Measurements from ENCODE around the gene TRIM26. TPM values are rescaled to one million over a fixed set of nuclear protein-coding genes. Genes with fewer than 3 reads are reported as not detected.

The TRIM26 gene
- total and polyA plus RNA-seq, 2 of the 13 experiments (the other 11 are each of a cell fraction or from before 2014, with no cell fraction given), result 27.1 to 38.7 TPM

DNA sequence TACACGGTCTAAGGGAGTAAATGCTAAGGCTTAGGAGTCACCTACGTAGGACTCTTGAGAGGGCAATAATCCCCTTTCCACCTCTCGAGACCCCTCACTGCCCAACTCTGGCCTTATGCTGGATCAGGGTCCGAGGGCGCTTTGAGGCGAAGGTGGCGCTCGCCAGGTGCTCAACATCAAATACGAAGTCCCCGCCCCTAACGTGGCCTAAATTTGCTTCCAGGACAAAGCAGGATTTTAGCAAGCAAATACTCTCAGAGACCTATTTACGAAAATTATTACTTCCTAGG is 406 bp upstream of the TRIM26 start (continued):
- TF ChIP-seq, protein P1, sequence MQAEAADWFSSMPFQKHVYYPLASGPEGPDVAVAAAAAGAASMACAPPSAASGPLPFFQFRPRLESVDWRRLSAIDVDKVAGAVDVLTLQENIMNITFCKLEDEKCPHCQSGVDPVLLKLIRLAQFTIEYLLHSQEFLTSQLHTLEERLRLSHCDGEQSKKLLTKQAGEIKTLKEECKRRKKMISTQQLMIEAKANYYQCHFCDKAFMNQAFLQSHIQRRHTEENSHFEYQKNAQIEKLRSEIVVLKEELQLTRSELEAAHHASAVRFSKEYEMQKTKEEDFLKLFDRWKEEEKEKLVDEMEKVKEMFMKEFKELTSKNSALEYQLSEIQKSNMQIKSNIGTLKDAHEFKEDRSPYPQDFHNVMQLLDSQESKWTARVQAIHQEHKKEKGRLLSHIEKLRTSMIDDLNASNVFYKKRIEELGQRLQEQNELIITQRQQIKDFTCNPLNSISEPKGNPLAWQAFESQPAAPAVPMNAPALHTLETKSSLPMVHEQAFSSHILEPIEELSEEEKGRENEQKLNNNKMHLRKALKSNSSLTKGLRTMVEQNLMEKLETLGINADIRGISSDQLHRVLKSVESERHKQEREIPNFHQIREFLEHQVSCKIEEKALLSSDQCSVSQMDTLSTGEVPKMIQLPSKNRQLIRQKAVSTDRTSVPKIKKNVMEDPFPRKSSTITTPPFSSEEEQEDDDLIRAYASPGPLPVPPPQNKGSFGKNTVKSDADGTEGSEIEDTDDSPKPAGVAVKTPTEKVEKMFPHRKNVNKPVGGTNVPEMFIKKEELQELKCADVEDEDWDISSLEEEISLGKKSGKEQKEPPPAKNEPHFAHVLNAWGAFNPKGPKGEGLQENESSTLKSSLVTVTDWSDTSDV (CRISPR knock-in tag; IDR thresholded peaks at IDR 0.05), result no peak; the same call in 1 of the 2 replicates
- TF ChIP-seq, protein P2, sequence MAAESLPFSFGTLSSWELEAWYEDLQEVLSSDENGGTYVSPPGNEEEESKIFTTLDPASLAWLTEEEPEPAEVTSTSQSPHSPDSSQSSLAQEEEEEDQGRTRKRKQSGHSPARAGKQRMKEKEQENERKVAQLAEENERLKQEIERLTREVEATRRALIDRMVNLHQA (CRISPR knock-in tag; IDR thresholded peaks at IDR 0.05), result no peak
- TF ChIP-seq ADNP (CRISPR knock-in tag; IDR thresholded peaks at IDR 0.05), result no peak; the same call in 1 of the 2 replicates
- no peak for TF ChIP-seq PLRG1 (conservative IDR thresholded peaks at IDR 0.05)
- TF ChIP-seq SP2 (CRISPR knock-in tag; IDR thresholded peaks at IDR 0.05), result no peak
- TF ChIP-seq ZNF75D (CRISPR knock-in tag; IDR thresholded peaks at IDR 0.05; ENCODE audit: borderline replicate concordance), result no peak
- no peak for TF ChIP-seq HIVEP1 (CRISPR knock-in tag; IDR thresholded peaks at IDR 0.05)
- TF ChIP-seq HMGA1 (CRISPR knock-in tag; conservative IDR thresholded peaks at IDR 0.05), result no peak
- TF ChIP-seq, protein P3, sequence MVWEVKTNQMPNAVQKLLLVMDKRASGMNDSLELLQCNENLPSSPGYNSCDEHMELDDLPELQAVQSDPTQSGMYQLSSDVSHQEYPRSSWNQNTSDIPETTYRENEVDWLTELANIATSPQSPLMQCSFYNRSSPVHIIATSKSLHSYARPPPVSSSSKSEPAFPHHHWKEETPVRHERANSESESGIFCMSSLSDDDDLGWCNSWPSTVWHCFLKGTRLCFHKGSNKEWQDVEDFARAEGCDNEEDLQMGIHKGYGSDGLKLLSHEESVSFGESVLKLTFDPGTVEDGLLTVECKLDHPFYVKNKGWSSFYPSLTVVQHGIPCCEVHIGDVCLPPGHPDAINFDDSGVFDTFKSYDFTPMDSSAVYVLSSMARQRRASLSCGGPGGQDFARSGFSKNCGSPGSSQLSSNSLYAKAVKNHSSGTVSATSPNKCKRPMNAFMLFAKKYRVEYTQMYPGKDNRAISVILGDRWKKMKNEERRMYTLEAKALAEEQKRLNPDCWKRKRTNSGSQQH (CRISPR knock-in tag; IDR thresholded peaks at IDR 0.05; ENCODE audit: low read depth), result no peak
- TF ChIP-seq SMYD3 (CRISPR knock-in tag; IDR thresholded peaks at IDR 0.05), result peak; percentile 66; the same call in 1 of the 2 replicates
- TF ChIP-seq, protein P4, sequence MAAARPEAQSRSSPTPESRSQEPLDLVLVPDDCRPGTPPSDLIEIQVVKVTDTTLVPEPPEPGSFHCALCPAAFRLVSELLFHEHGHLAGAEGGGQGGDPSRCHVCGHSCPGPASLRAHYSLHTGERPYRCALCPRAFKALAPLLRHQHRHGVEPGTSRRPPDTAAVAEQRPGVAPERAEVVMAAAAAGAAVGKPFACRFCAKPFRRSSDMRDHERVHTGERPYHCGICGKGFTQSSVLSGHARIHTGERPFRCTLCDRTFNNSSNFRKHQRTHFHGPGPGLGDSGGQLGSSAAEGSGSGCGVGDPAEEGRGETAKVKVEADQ (CRISPR knock-in tag; IDR thresholded peaks at IDR 0.05; ENCODE audit: borderline replicate concordance), result no peak
- TF ChIP-seq ATF7-NPFF (CRISPR knock-in tag; IDR thresholded peaks at IDR 0.05; ENCODE audit: low read depth), result no peak
- no peak for TF ChIP-seq ZNF720 (CRISPR knock-in tag; IDR thresholded peaks at IDR 0.05)
- no peak for TF ChIP-seq IRX3 (CRISPR knock-in tag; IDR thresholded peaks at IDR 0.05; ENCODE audit: borderline replicate concordance, low read depth)
- TF ChIP-seq, protein P5, sequence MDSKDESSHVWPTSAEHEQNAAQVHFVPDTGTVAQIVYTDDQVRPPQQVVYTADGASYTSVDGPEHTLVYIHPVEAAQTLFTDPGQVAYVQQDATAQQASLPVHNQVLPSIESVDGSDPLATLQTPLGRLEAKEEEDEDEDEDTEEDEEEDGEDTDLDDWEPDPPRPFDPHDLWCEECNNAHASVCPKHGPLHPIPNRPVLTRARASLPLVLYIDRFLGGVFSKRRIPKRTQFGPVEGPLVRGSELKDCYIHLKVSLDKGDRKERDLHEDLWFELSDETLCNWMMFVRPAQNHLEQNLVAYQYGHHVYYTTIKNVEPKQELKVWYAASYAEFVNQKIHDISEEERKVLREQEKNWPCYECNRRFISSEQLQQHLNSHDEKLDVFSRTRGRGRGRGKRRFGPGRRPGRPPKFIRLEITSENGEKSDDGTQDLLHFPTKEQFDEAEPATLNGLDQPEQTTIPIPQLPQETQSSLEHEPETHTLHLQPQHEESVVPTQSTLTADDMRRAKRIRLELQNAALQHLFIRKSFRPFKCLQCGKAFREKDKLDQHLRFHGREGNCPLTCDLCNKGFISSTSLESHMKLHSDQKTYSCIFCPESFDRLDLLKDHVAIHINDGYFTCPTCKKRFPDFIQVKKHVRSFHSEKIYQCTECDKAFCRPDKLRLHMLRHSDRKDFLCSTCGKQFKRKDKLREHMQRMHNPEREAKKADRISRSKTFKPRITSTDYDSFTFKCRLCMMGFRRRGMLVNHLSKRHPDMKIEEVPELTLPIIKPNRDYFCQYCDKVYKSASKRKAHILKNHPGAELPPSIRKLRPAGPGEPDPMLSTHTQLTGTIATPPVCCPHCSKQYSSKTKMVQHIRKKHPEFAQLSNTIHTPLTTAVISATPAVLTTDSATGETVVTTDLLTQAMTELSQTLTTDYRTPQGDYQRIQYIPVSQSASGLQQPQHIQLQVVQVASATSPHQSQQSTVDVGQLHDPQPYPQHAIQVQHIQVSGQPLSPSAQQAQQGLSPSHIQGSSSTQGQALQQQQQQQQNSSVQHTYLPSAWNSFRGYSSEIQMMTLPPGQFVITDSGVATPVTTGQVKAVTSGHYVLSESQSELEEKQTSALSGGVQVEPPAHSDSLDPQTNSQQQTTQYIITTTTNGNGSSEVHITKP (CRISPR knock-in tag; IDR thresholded peaks at IDR 0.05; ENCODE audit: low read depth), result 0 out of 2 replicates have a peak, but pooled peaks have one; percentile 13
- no peak for TF ChIP-seq MIXL1 (CRISPR knock-in tag; IDR thresholded peaks at IDR 0.05)
- no peak for TF ChIP-seq ZFP90 (CRISPR knock-in tag; IDR thresholded peaks at IDR 0.05; ENCODE audit: borderline replicate concordance)
- no peak for TF ChIP-seq ZNF841 (CRISPR knock-in tag; IDR thresholded peaks at IDR 0.05; ENCODE audit: borderline replicate concordance)
- TF ChIP-seq, protein P6, sequence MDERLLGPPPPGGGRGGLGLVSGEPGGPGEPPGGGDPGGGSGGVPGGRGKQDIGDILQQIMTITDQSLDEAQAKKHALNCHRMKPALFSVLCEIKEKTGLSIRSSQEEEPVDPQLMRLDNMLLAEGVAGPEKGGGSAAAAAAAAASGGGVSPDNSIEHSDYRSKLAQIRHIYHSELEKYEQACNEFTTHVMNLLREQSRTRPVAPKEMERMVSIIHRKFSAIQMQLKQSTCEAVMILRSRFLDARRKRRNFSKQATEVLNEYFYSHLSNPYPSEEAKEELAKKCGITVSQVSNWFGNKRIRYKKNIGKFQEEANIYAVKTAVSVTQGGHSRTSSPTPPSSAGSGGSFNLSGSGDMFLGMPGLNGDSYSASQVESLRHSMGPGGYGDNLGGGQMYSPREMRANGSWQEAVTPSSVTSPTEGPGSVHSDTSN (CRISPR knock-in tag; IDR thresholded peaks at IDR 0.05), result no peak
- no peak for TF ChIP-seq ZNF790 (CRISPR knock-in tag; IDR thresholded peaks at IDR 0.05; ENCODE audit: borderline replicate concordance)
- TF ChIP-seq RARA (CRISPR knock-in tag; IDR thresholded peaks at IDR 0.05), result no peak
- TF ChIP-seq EEA1 (CRISPR knock-in tag; IDR thresholded peaks at IDR 0.05; ENCODE audit: borderline replicate concordance), result no peak
